ENCODE measurements around the gene ERBIN. TPM values are rescaled to one million over a fixed set of nuclear protein-coding genes. Genes with fewer than 3 reads are reported as not detected.

The ERBIN gene
- total and polyA plus RNA-seq, 2 of the 8 experiments (the other 6 are each of a cell fraction or from before 2014, with no cell fraction given) = 7.7 to 33.2 TPM

DNA sequence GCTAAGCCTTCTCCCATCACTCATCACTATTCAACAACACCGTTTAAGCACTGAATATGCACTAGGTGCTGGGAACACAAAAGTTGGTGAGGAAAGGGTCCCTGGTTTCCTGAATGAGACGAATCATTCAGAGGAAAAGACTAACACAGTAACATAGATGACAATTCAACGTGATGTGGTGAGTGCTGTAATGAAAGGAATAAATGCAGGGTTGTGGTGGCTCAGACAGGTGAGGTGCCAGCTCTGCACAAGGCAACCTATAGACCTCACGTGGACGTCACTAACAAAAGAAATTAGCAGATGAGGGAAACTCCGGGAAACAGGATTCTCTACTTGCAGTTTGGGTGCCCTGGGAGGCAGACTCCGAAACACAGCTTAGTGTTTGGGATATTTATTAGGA is 40.0 kb upstream of the ERBIN start:
- DNase-seq (ENCODE audit: low read depth in 1 of 2, low spot score in 2 of 2) = no peak
- FAIRE-seq = no peak
- POLR2A ChIA-PET (ENCODE audit: partially characterized antibody) = interaction anchor here (2.5 kb wide), 1 partner anchor 10 kb away, joined by 5 read pairs; no protein-coding TSS in a partner anchor
- TF ChIP-seq SP2 (IDR thresholded peaks at IDR 0.05; ENCODE audit: low read length) (no peak), BACH1 (IDR thresholded peaks at IDR 0.05; ENCODE audit: low read length) (no peak), RBBP5 (IDR thresholded peaks at IDR 0.05; ENCODE audit: borderline replicate concordance, low read depth, low read length) (no peak), POLR2AphosphoS5 (IDR thresholded peaks at IDR 0.05; ENCODE audit: low read depth, low read length) (no peak)

More for the DNA sequence above, 40.0 kb upstream of the ERBIN start:
- Histone ChIP-seq H3K79me1 (ENCODE audit: low read depth, low read length) (no peaks in the 10 kb centered on the region), H2BK20ac (ENCODE audit: low read length) (no peak overlapping the region), H4K91ac (replicated peaks; ENCODE audit: insufficient read length, low read length) (no peak overlapping the region), H4K8ac (ENCODE audit: extremely low read depth, insufficient read depth, low read length) (no peak overlapping the region), H3K4ac (replicated peaks; ENCODE audit: insufficient read length, low read depth, low read length) (no peak overlapping the region), H3K4me3 (ENCODE audit: extremely low read depth in 1 of 4, insufficient read depth in 2 of 4, low read depth in 3 of 4, low read length in 4 of 4) (no peak overlapping the region), H3K27me3 (replicated peaks in 1 of 4; ENCODE audit: control insufficient read depth in 3 of 4, extremely low read depth in 1 of 4, insufficient read depth in 3 of 4, low read length in 3 of 4) (no peaks in the 10 kb centered on the region), H3K14ac (ENCODE audit: insufficient read length) (no peak overlapping the region), H2AK5ac (ENCODE audit: low read depth, low read length) (no peak overlapping the region), H2AFZ (ENCODE audit: low read length) (peak overlapping the region; percentile 2; the same call in 1 of the 2 replicates), H3K56ac (replicated peaks; ENCODE audit: insufficient read length, low read depth, low read length) (no peak overlapping the region), H3K36me3 (ENCODE audit: control insufficient read depth in 2 of 4, insufficient read depth in 4 of 4, low read length in 3 of 4) (no peaks in the 10 kb centered on the region), H2BK5ac (ENCODE audit: low read depth, low read length) (no peak overlapping the region), H2BK12ac (ENCODE audit: low read depth, low read length) (no peak overlapping the region), H3K9me3 (ENCODE audit: insufficient read depth in 2 of 2, low read depth in 1 of 2, low read length in 1 of 2) (no peaks in the 10 kb centered on the region), H3K9ac (replicated peaks in 1 of 4; ENCODE audit: extremely low read depth in 1 of 4, low read depth in 3 of 4, low read length in 3 of 4) (no peak overlapping the region), H2BK15ac (ENCODE audit: low read length) (no peak overlapping the region), H4K5ac (ENCODE audit: insufficient read length, low read depth, low read length) (no peak overlapping the region), H3K79me2 (ENCODE audit: control insufficient read depth in 1 of 2, insufficient read depth in 2 of 2, low read length in 2 of 2) (no peaks in the 10 kb centered on the region), H4K20me1 (replicated peaks in 1 of 2; ENCODE audit: control insufficient read depth in 1 of 2, insufficient read depth in 2 of 2, low read length in 2 of 2) (no peaks in the 10 kb centered on the region), H3K4me2 (ENCODE audit: insufficient read depth in 1 of 2, low read depth in 2 of 2, low read length in 2 of 2) (no peak overlapping the region), H3K23ac (ENCODE audit: insufficient read length) (peak overlapping the region; percentile 75), H3K4me1 (replicated peaks in 1 of 4; ENCODE audit: control insufficient read depth in 3 of 4, insufficient read depth in 4 of 4, low read length in 3 of 4) (peaks cover 0 to 2% (median 0%) of the 10 kb centered on the region in 4 experiments; a peak in 1 of 7 replicates), H2BK120ac (replicated peaks; ENCODE audit: low read depth, low read length) (no peak overlapping the region), H3K27ac (ENCODE audit: low read depth, low read length) (no peak overlapping the region), H3K23me2 (ENCODE audit: low read depth, low read length) (peaks cover 1% of the 10 kb centered on the region; the same call in 1 of the 2 replicates), H3K18ac (ENCODE audit: extremely low read depth, low read length) (no peak overlapping the region)
- WGBS, 2 experiments (ENCODE audit: extremely low coverage in 1 of 2, insufficient coverage in 1 of 2, insufficient read length in 1 of 2, insufficient replicate concordance in 2 of 2, low coverage in 1 of 2, low lambda C conversion rate in 2 of 2, missing lambda C conversion rate in 1 of 2) = 91% methylated on average over 7 of the region's 7 CpGs; no CpG with 5 or more reads in 1 of the 2 experiments
- CTCF ChIA-PET (ENCODE audit: partially characterized antibody) = no interaction called here
